Natural killer cell (primary cell): ENCODE measurements around the gene PRKAR1B. TPM values are rescaled to one million over a fixed set of nuclear protein-coding genes. Genes with fewer than 3 reads are reported as not detected.

Source experiments
- ATAC-seq, 3 donors: fragments of 150-1000 bp in 2 of 3; fragments of 200-7000 bp in 1 of 3; cut with Tn5 transposase; 1 replicate in 1 of 3; 2 replicates in 2 of 3; pipeline ENCODE4 v1.10.0; 2021; ENCODE audit warnings: mild to moderate bottlenecking in 2 of 3, moderate library complexity in 2 of 3
- DNase-seq, 2 donors: peaks; one replicate each; pipeline versions ENCODE4 v3.0.0 to v3.0.0-alpha.2; 2013 to 2021; ENCODE audit warnings: mixed read lengths in 1 of 2
- H3K27ac ChIP-seq: one replicate; pipeline ENCODE4 v1.5.1; 2013; ENCODE audit warnings: mild to moderate bottlenecking, low read length
- H3K27me3 ChIP-seq: one replicate; pipeline ENCODE4 v1.6.1; 2013; ENCODE audit warnings: low read length; ENCODE audit not compliant: control insufficient read depth, insufficient read depth
- H3K36me3 ChIP-seq: one replicate; pipeline ENCODE4 v1.6.1; 2013; ENCODE audit warnings: low read length; ENCODE audit not compliant: control insufficient read depth, insufficient read depth
- H3K4me1 ChIP-seq: one replicate; pipeline ENCODE4 v1.6.1; 2013; ENCODE audit warnings: low read length; ENCODE audit not compliant: control insufficient read depth, insufficient read depth
- H3K4me3 ChIP-seq: one replicate; pipeline ENCODE4 v1.5.1; 2013; ENCODE audit warnings: low read length
- H3K9me3 ChIP-seq: one replicate; pipeline ENCODE4 v1.6.1; 2013; ENCODE audit warnings: low read length; ENCODE audit not compliant: control insufficient read depth, insufficient read depth
- H3K27ac Mint-ChIP-seq, 2 donors: one replicate each; pipeline ENCODE4 v1.8.0; 2022; ENCODE audit warnings: mild to moderate bottlenecking in 2 of 2, mixed read lengths in 2 of 2, moderate library complexity in 1 of 2
- H3K27me3 Mint-ChIP-seq, 2 donors: one replicate each; pipeline ENCODE4 v1.8.0; 2022; ENCODE audit warnings: low read depth in 2 of 2, mixed read lengths in 2 of 2
- H3K36me3 Mint-ChIP-seq: one replicate; pipeline ENCODE4 v1.8.0; 2022; ENCODE audit warnings: mixed read lengths
- H3K4me1 Mint-ChIP-seq, 2 donors: one replicate each; pipeline ENCODE4 v1.8.0; 2022; ENCODE audit warnings: mixed read lengths in 2 of 2
- H3K4me3 Mint-ChIP-seq: one replicate; pipeline ENCODE4 v1.8.0; 2022; ENCODE audit warnings: mild to moderate bottlenecking, moderate library complexity, mixed read lengths
- H3K9me3 Mint-ChIP-seq, 2 donors: one replicate each; pipeline ENCODE4 v1.8.0; 2022; ENCODE audit warnings: mixed read lengths in 2 of 2
- WGBS: methylation state at CpG from one replicate; pipeline ENCODE4 v1.1.7; 2013; ENCODE audit warnings: missing lambda C conversion rate; ENCODE audit not compliant: insufficient coverage; 5-methylcytosine and 5-hydroxymethylcytosine counted together
- intact Hi-C: fragments of 100-400 bp; cut with micrococcal nuclease; formaldehyde crosslinking; loops from one replicate; pipeline ENCODE4 v1.14.2; 2022
- total RNA-seq, 4 donors: library from RNA; stranded (reverse); fragments of 120-200 nt in 1 of 4; gene quantifications; one replicate each; pipeline versions ENCODE4 v1.2.3 to v1.2.4, GENCODE V29; 2013 to 2022
- TF ChIP-seq, protein P1 (sequence below): fragments of 200-600 bp; IDR thresholded peaks from one replicate; pipeline ENCODE4 v1.8.0; 2022; ENCODE audit warnings: antibody characterized with exemption

Gene PRKAR1B
- total RNA-seq, 3 donors from 2014 or later (not counting 1 experiment from before 2014, with no cell fraction given), result 2.4 to 3.8 (median 3.0) TPM

DNA sequence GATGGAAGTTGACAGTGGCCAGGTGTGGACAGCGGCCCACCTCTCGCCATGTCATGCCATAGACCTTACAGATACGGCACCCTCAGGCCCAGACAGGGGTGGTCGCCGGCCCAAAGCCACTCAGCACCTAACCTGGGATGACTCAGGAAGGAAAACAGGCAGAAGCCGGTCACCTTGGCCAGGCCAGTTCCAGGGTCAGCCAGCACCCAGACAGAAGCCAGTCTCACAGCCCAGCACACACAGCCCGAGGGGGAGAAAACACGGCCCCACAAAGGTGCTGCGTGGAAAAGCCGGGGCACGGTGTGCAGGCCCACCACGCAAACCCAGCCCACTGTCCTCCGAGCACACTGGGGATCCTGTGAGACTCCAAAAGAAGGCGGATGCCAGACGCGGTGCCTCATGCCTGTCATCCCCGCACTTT, 95.8 kb downstream of the PRKAR1B start:
- H3K9me3 Mint-ChIP-seq, result no peaks in the 10 kb centered on the region
- Histone ChIP-seq H3K9me3 (peaks cover under 1% of the 10 kb centered on the region), H3K27me3 (no peaks in the 10 kb centered on the region), H3K27ac (no peak overlapping the region), H3K4me1 (peaks cover under 1% of the 10 kb centered on the region), H3K36me3 (no peaks in the 10 kb centered on the region), H3K4me3 (no peak overlapping the region)
- H3K36me3 Mint-ChIP-seq, result no peaks in the 10 kb centered on the region
- H3K27ac Mint-ChIP-seq, result no peak overlapping the region
- H3K4me3 Mint-ChIP-seq, result no peak overlapping the region
- DNase-seq (no peak), ATAC-seq (no peak)
- intact Hi-C loops, result loop anchor here (10.0 kb wide), 1 partner anchor 56 kb away; no protein-coding TSS in a partner anchor
- TF ChIP-seq, protein P1, sequence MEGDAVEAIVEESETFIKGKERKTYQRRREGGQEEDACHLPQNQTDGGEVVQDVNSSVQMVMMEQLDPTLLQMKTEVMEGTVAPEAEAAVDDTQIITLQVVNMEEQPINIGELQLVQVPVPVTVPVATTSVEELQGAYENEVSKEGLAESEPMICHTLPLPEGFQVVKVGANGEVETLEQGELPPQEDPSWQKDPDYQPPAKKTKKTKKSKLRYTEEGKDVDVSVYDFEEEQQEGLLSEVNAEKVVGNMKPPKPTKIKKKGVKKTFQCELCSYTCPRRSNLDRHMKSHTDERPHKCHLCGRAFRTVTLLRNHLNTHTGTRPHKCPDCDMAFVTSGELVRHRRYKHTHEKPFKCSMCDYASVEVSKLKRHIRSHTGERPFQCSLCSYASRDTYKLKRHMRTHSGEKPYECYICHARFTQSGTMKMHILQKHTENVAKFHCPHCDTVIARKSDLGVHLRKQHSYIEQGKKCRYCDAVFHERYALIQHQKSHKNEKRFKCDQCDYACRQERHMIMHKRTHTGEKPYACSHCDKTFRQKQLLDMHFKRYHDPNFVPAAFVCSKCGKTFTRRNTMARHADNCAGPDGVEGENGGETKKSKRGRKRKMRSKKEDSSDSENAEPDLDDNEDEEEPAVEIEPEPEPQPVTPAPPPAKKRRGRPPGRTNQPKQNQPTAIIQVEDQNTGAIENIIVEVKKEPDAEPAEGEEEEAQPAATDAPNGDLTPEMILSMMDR, result no peak
- no peaks in the 10 kb centered on the region for H3K27me3 Mint-ChIP-seq
- H3K4me1 Mint-ChIP-seq, result peaks cover 0 to 2% of the 10 kb centered on the region in 2 donors
- WGBS, result 96% methylated on average over 17 of the region's 17 CpGs

DNA sequence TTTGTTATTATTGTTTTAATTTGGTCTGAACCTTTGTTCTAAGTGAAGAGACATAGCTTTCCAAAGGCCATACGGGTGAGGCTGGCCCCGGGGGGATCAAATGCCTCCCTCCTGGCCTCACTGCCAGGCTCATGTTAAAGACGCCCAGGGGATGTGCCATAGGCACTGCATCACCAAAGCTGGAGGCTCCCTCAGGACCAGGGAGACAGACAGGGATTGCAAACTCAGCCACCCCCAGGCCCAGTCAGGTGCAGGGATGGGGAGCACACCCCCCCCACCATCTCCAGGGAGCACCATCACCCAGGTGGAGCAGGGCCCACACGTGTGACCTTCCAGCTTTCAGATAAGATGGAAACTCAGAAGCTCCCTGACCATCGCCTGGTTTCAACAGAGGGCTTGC, 96.5 kb downstream of the PRKAR1B start:
- intact Hi-C loops, result loop anchor here (10.0 kb wide), 1 partner anchor 56 kb away; no protein-coding TSS in a partner anchor
- ATAC-seq (no peak), DNase-seq (no peak)
- H3K27me3 ChIP-seq, result no peaks in the 10 kb centered on the region
- Mint-ChIP-seq H3K27ac (no peak overlapping the region), H3K36me3 (no peaks in the 10 kb centered on the region), H3K4me1 (no peaks in the 10 kb centered on the region), H3K4me3 (no peak overlapping the region), H3K27me3 (no peaks in the 10 kb centered on the region), H3K9me3 (no peaks in the 10 kb centered on the region)
- no peak overlapping the region for H3K27ac ChIP-seq
- H3K9me3 ChIP-seq, result peaks cover 6% of the 10 kb centered on the region
- no peak overlapping the region for H3K4me3 ChIP-seq
- WGBS, result 89% methylated on average over 5 of the region's 5 CpGs
- no peaks in the 10 kb centered on the region for H3K4me1 ChIP-seq
- H3K36me3 ChIP-seq, result no peaks in the 10 kb centered on the region
- TF ChIP-seq, protein P1, result no peak

DNA sequence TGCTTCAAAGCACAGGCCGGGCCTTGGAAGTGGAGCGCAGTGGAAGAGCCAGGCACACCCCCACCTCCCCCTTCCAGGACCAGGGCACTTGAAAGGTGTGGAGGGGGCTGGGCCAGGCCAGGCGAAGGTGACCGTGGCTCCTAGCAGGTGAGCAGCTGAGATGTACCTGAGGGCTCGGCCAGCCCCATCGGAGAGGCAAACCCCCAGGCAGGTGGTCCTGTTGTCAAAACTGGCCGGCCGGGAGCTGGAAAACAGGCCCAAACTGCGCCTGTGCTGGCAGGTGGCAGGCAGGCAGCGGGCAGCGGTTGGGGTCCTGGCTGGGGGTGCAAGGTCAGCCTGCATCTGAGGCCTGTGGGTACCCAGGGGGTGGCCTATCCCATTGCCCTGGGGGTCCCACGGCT, 97.0 kb downstream of the PRKAR1B start:
- no peaks in the 10 kb centered on the region for H3K4me1 ChIP-seq
- H3K27me3 ChIP-seq, result no peaks in the 10 kb centered on the region
- intact Hi-C loops, result loop anchor here (10.0 kb wide), 1 partner anchor 55 kb away; no protein-coding TSS in a partner anchor
- H3K4me3 ChIP-seq, result no peak overlapping the region
- no peaks in the 10 kb centered on the region for H3K36me3 ChIP-seq
- H3K9me3 ChIP-seq, result peaks cover 10% of the 10 kb centered on the region
- Mint-ChIP-seq H3K27me3 (no peaks in the 10 kb centered on the region), H3K27ac (no peak overlapping the region), H3K4me3 (no peak overlapping the region), H3K36me3 (peaks cover 1% of the 10 kb centered on the region), H3K4me1 (no peaks in the 10 kb centered on the region), H3K9me3 (peaks cover 0 to 1% of the 10 kb centered on the region in 2 donors)
- 96% methylated on average over 12 of the region's 12 CpGs for WGBS
- TF ChIP-seq, protein P1, result no peak
- no peak overlapping the region for H3K27ac ChIP-seq
- DNase-seq (no peak), ATAC-seq (no peak)

DNA sequence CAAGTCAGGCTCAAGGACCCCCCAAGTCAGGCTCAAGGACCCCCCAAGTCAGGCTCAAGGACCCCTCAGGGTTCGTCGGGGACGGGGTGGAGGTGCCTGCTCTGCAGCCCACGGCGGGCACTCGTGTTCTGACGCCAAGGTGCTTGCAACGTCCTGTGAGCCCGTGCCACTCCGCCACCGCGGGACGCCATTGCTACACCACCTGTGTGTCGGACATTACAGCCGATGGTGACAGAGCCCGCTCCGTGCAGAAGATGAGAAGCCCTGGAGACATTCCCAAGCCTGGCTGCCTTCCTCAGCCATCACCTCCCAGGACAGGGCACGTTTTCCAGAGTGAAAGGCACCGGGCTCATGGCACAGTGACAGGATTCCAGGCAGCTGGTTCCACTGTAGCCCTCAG, 98.3 kb downstream of the PRKAR1B start:
- no peak for DNase-seq
- intact Hi-C loops, result no loop called here
- no peaks in the 10 kb centered on the region for H3K27me3 Mint-ChIP-seq
- no peaks in the 10 kb centered on the region for H3K4me1 Mint-ChIP-seq
- no peak overlapping the region for H3K27ac Mint-ChIP-seq
- WGBS, result 98% methylated on average over 19 of the region's 19 CpGs
- peaks cover 0 to 7% of the 10 kb centered on the region in 2 donors for H3K9me3 Mint-ChIP-seq
- H3K4me1 ChIP-seq, result no peaks in the 10 kb centered on the region
- no peak for ATAC-seq
- H3K36me3 Mint-ChIP-seq, result peaks cover 9% of the 10 kb centered on the region
- TF ChIP-seq, protein P1, result no peak
- H3K27ac ChIP-seq, result no peak overlapping the region
- H3K9me3 ChIP-seq, result peaks cover 10% of the 10 kb centered on the region
- no peaks in the 10 kb centered on the region for H3K27me3 ChIP-seq
- H3K36me3 ChIP-seq, result no peaks in the 10 kb centered on the region
- no peak overlapping the region for H3K4me3 Mint-ChIP-seq
- no peak overlapping the region for H3K4me3 ChIP-seq
